Pons (tissue), 1 donor: ENCODE data around the gene S100A16.
A peak's percentile ranks its signal among the peaks of the same experiment; 100 is the strongest.
"Not testable (repeated sequence)": the region's sequence is repeated elsewhere in the genome, so short reads cannot be mapped to it uniquely, and the experiment has no call there.

Experiments
- DNase-seq: peaks from one replicate; pipeline ENCODE4 v3.0.0-alpha.2; 2016; ENCODE audit warnings: low spot score

Gene S100A16

DNA sequence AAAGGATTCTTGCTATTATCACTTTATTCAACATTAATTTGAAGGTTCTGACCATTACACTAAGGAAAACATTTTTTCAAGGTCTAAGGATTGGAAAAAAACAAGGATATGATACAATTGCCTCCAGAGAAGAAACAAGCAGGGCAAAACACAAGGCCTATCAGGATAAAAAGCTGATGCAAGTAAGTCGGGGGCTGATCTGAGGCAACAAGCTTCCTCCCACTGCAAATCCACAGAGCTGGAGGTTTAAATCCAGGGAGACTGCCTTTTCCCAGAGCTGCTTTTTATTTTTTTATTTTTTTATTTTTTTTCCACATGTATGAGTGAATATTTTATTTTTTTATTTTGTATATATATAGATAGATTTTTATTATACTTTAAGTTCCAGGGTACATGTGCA, 27.9 kb downstream of the S100A16 start:
- no peak for DNase-seq

GRCh38 chr1:153583976-153584375, 29.0 kb downstream of the S100A16 start:
- DNase-seq = no peak

- not testable (repeated sequence) for DNase-seq
These were observed 29.4 kb downstream of the S100A16 start for GRCh38 chr1:153583514-153583913.

GRCh38 chr1:153582836-153583235, 30.1 kb downstream of the S100A16 start:
- not testable (repeated sequence) for DNase-seq

DNA sequence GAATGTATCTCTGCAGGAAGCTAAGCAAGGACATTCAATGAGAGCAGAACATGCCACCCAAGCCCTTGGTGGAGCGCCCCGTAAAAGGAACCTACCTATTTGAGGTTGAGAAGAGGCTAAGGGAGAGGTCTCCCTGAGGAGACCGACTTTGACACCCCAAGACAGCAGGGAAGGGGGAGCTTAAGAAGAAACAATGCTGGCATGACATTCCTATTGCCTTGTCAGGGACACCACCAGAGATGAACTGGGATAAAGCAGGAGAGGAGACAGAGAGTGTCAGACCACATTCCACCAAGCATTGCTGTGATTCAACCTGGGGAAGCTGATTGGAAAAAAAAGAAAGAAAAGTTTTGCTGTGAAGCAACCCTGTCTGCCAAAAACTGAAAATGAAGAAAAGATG, 34.0 kb downstream of the S100A16 start:
- no peak for DNase-seq

GRCh38 chr1:153578490-153578889, 34.4 kb downstream of the S100A16 start:
- DNase-seq = no peak

DNA sequence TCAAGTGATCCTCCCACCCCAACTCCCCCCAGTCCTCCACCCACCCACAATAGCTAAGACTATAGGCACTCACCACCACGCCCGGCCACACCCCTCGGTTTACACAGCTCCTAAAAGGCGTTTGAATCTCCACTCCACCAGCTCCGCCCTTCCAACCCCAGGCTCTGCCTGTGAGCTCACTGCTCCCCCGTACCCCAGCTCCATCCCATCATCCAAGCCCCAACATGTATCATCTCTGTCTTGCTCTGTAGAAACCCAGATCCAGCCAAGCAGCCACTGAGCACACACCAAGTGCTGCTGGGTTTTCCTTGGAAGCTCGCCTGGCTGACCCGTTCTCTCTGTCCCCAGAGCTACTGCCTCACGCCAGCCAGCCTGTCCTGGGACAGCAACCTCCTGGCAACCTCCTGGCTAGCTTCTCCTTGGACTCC, 35.3 kb downstream of the S100A16 start:
- no peak for DNase-seq

DNA sequence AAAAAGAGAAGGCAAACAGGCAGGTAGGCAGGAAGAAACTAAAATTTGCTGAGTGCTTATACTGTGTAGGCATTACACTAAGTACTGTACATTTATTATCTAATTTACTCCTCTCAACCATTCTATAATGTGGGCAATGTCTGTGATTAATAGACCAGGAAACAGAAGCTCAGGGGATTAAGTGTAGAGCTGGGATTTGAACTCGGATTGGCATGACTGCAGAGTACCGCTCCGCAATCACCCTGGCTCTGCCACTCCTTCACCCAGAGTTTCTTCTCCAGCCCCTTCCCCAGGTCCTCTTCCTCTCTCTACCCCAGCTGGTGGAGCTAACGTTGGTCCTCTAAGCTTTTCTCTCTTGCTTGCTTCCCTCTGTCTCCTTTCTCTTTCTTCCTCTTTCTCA, 35.8 kb downstream of the S100A16 start:
- DNase-seq = no peak

DNA sequence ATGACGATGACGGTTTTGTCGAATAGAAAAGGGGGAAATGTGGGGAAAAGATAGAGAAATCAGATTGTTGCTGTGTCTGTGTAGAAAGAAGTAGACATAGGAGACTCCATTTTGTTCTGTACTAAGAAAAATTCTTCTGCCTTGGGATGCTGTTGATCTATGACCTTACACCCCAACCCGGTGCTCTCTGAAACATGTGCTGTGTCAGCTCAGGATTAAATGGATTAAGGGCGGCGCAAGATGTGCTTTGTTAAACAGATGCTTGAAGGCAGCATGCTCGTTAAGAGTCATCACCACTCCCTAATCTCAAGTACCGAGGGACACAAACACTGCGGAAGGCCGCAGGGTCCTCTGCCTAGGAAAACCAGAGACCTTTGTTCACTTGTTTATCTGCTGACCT, 37.4 kb downstream of the S100A16 start:
- not testable (repeated sequence) for DNase-seq

DNA sequence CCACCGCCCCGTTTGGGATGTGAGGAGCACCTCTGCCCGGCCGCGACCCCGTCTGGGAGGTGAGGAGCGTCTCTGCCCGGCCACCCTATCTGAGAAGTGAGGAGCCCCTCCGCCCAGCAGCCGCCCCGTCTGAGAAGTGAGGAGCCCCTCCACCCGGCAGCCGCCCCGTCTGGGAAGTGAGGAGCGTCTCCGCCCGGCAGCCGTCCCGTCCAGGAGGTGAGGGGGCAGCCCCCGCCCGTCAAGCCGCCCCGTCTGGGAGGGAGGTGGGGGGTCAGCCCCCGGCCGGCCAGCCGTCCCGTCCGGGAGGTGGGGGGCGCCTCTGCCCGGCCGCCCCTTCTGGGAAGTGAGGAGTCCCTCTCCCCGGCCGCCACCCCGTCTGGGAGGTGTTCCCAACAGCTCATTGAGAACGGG, 37.9 kb downstream of the S100A16 start:
- not testable (repeated sequence) for DNase-seq

GRCh38 chr1:153573351-153573750, 39.6 kb downstream of the S100A16 start:
- DNase-seq = no peak

- peak; percentile 96 for DNase-seq
These were observed 40.3 kb downstream of the S100A16 start for GRCh38 chr1:153572569-153573015.

DNA sequence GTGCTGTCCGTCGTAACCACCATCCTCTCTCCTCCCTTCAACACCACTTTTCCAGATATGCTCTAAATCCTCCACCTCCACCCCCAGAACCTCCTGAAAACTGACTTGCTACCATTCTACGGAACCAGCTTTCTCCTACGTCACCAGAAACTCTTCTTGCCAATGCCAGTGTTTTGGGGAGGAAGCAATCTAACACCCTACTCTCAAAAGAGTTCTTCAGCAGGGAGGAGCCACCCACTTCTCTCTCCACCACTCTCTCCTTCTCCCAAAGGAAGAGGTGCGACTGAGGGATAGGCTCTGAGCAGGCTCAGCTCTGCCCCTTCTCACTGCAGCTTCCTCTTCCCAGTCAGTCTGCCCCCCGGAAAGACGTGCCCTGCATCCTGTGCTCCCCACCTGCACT, 41.2 kb downstream of the S100A16 start:
- DNase-seq = no peak

DNA sequence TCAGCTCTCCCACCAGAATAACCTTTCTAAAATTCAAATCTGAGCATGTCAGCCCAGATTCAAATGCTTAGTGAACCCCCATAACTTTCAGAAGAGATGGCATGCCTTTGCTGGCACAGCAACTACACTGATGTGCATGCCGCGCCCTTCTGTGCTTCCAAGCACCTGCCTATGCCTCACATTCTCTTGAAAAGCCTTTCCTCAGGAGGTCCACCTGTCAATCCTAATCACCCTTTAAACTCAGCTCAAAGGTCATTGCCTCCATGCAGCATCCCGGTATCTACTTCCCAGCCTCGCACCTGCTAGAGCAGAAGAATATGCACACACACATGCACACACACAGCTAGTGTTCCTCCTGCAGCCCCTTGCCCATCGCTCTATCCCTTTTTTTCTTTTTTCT, 42.1 kb downstream of the S100A16 start:
- DNase-seq = no peak

GRCh38 chr1:153569465-153569864, 43.5 kb downstream of the S100A16 start:
- no peak for DNase-seq

GRCh38 chr1:153568367-153569099, 44.4 kb downstream of the S100A16 start:
- peak; percentile 67 for DNase-seq

GRCh38 chr1:153567621-153568366, 45.1 kb downstream of the S100A16 start:
- no peak for DNase-seq

- DNase-seq = peak; percentile 30
These were observed 46.2 kb downstream of the S100A16 start for GRCh38 chr1:153566414-153567371.

GRCh38 chr1:153565529-153566374, 47.2 kb downstream of the S100A16 start, which contains the start of gene S100A2:
Gene S100A2, minus strand, starts transcription at chr1:153565844. Its CDS starts 1,967 bp downstream, at chr1:153563877.
- DNase-seq = no peak

DNA sequence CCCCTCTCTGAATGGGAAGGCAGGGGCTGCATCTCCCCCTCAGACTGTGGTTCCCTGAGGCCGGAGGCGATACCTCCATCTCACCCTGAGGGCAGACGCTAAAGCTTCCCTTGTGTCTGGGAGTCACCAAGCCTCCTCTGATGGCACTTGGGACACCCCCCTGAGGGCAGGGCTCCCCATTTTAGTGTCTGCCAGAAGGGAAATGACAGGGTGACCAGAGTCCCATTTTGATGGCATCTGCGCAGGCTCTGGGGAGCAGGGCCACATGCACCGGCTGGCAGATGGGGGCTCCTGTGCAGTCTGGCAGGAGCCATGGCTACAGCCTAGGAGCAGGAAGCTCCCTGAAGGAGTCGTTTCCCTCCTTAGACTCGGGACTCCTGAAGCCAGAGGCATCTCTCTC, 48.9 kb downstream of the S100A16 start:
- no peak for DNase-seq

- DNase-seq = no peak
These were observed 49.4 kb downstream of the S100A16 start for GRCh38 chr1:153563483-153563901.
